Natural killer cell (primary cell): Measurements from ENCODE around the gene MGMT. TPM values are rescaled to one million over a fixed set of nuclear protein-coding genes. Genes with fewer than 3 reads are reported as not detected.

ENCODE experiments used
- ATAC-seq, 3 donors: fragments of 150-1000 bp in 2 of 3; fragments of 200-7000 bp in 1 of 3; cut with Tn5 transposase; 1 replicate in 1 of 3; 2 replicates in 2 of 3; pipeline ENCODE4 v1.10.0; 2021; ENCODE audit warnings: mild to moderate bottlenecking in 2 of 3, moderate library complexity in 2 of 3
- DNase-seq, 2 donors: peaks; one replicate each; pipeline versions ENCODE4 v3.0.0 to v3.0.0-alpha.2; 2013 to 2021; ENCODE audit warnings: mixed read lengths in 1 of 2
- H3K27ac ChIP-seq: one replicate; pipeline ENCODE4 v1.5.1; 2013; ENCODE audit warnings: mild to moderate bottlenecking, low read length
- H3K27me3 ChIP-seq: one replicate; pipeline ENCODE4 v1.6.1; 2013; ENCODE audit warnings: low read length; ENCODE audit not compliant: control insufficient read depth, insufficient read depth
- H3K36me3 ChIP-seq: one replicate; pipeline ENCODE4 v1.6.1; 2013; ENCODE audit warnings: low read length; ENCODE audit not compliant: control insufficient read depth, insufficient read depth
- H3K4me1 ChIP-seq: one replicate; pipeline ENCODE4 v1.6.1; 2013; ENCODE audit warnings: low read length; ENCODE audit not compliant: control insufficient read depth, insufficient read depth
- H3K4me3 ChIP-seq: one replicate; pipeline ENCODE4 v1.5.1; 2013; ENCODE audit warnings: low read length
- H3K9me3 ChIP-seq: one replicate; pipeline ENCODE4 v1.6.1; 2013; ENCODE audit warnings: low read length; ENCODE audit not compliant: control insufficient read depth, insufficient read depth
- H3K27ac Mint-ChIP-seq, 2 donors: one replicate each; pipeline ENCODE4 v1.8.0; 2022; ENCODE audit warnings: mild to moderate bottlenecking in 2 of 2, mixed read lengths in 2 of 2, moderate library complexity in 1 of 2
- H3K27me3 Mint-ChIP-seq, 2 donors: one replicate each; pipeline ENCODE4 v1.8.0; 2022; ENCODE audit warnings: low read depth in 2 of 2, mixed read lengths in 2 of 2
- H3K36me3 Mint-ChIP-seq: one replicate; pipeline ENCODE4 v1.8.0; 2022; ENCODE audit warnings: mixed read lengths
- H3K4me1 Mint-ChIP-seq, 2 donors: one replicate each; pipeline ENCODE4 v1.8.0; 2022; ENCODE audit warnings: mixed read lengths in 2 of 2
- H3K4me3 Mint-ChIP-seq: one replicate; pipeline ENCODE4 v1.8.0; 2022; ENCODE audit warnings: mild to moderate bottlenecking, moderate library complexity, mixed read lengths
- H3K9me3 Mint-ChIP-seq, 2 donors: one replicate each; pipeline ENCODE4 v1.8.0; 2022; ENCODE audit warnings: mixed read lengths in 2 of 2
- WGBS: methylation state at CpG from one replicate; pipeline ENCODE4 v1.1.7; 2013; ENCODE audit warnings: missing lambda C conversion rate; ENCODE audit not compliant: insufficient coverage; 5-methylcytosine and 5-hydroxymethylcytosine counted together
- intact Hi-C: fragments of 100-400 bp; cut with micrococcal nuclease; formaldehyde crosslinking; loops from one replicate; pipeline ENCODE4 v1.14.2; 2022
- total RNA-seq, 4 donors: library from RNA; stranded (reverse); fragments of 120-200 nt in 1 of 4; gene quantifications; one replicate each; pipeline versions ENCODE4 v1.2.3 to v1.2.4, GENCODE V29; 2013 to 2022
- TF ChIP-seq, protein P1 (sequence below): fragments of 200-600 bp; IDR thresholded peaks from one replicate; pipeline ENCODE4 v1.8.0; 2022; ENCODE audit warnings: antibody characterized with exemption

The MGMT gene
- total RNA-seq, 3 donors from 2014 or later (not counting 1 experiment from before 2014, with no cell fraction given), result 16.5 to 19.7 (median 18.8) TPM

DNA sequence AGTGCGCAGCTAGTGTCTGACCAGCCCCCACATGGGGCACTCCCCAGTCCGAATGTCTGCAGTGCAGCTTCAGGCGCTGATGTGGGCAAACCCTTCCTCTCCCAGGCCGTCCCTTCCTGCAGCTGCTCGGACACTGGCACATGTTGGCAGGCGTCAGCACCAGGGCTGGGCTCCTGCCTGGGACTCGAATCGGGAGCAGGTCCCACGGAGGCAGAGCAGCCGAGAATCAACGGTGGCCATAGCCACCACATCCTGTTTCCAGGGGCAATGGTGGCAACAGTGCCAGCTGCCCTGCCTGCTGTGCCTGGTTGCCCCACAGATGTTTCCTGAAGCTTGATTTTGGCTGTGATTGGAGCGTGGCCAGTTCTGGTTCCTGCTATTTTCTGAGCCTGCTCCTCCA lies 65.8 kb downstream of the MGMT start:
- ATAC-seq, result peak in 1 of 3 donors; percentile 56

DNA sequence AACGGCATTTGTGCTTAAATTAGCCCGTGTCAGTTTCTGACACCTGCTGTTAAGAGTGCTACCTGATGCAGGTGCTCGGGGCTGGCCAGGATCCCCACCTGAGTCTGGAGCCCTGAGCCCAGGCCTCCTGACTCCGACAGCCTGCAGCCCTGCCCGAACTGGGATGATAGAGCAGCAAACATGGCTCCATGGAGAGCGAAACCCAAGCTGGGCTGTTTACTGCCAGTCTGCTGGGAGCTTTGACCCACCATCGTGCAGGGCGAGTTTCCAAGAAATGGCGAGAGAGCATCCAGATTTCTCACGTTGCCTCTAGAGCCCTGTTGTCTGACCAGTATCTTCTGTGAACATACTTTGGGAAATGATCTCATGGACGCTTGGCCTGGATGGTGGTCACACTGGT lies 66.2 kb downstream of the MGMT start:
- H3K27me3 Mint-ChIP-seq, result no peaks in the 10 kb centered on the region
- Histone ChIP-seq H3K36me3 (no peaks in the 10 kb centered on the region), H3K27me3 (no peaks in the 10 kb centered on the region), H3K4me1 (peaks cover 15% of the 10 kb centered on the region), H3K4me3 (no peak overlapping the region), H3K9me3 (no peaks in the 10 kb centered on the region), H3K27ac (no peak overlapping the region)
- H3K27ac Mint-ChIP-seq, result no peak overlapping the region
- H3K4me1 Mint-ChIP-seq, result peaks cover 24 to 31% of the 10 kb centered on the region in 2 donors
- intact Hi-C loops, result no loop called here
- H3K9me3 Mint-ChIP-seq, result peaks cover 0 to under 1% of the 10 kb centered on the region in 2 donors
- no peak for DNase-seq
- peaks cover 8% of the 10 kb centered on the region for H3K36me3 Mint-ChIP-seq
- WGBS, result 66% methylated on average over 11 of the region's 11 CpGs
- H3K4me3 Mint-ChIP-seq, result peak overlapping the region; percentile 59
- TF ChIP-seq, protein P1, sequence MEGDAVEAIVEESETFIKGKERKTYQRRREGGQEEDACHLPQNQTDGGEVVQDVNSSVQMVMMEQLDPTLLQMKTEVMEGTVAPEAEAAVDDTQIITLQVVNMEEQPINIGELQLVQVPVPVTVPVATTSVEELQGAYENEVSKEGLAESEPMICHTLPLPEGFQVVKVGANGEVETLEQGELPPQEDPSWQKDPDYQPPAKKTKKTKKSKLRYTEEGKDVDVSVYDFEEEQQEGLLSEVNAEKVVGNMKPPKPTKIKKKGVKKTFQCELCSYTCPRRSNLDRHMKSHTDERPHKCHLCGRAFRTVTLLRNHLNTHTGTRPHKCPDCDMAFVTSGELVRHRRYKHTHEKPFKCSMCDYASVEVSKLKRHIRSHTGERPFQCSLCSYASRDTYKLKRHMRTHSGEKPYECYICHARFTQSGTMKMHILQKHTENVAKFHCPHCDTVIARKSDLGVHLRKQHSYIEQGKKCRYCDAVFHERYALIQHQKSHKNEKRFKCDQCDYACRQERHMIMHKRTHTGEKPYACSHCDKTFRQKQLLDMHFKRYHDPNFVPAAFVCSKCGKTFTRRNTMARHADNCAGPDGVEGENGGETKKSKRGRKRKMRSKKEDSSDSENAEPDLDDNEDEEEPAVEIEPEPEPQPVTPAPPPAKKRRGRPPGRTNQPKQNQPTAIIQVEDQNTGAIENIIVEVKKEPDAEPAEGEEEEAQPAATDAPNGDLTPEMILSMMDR, result no peak
- no peak for ATAC-seq

More for the DNA sequence above, 65.8 kb downstream of the MGMT start:
- Histone ChIP-seq H3K4me3 (no peak overlapping the region), H3K27me3 (no peaks in the 10 kb centered on the region), H3K27ac (no peak overlapping the region), H3K36me3 (no peaks in the 10 kb centered on the region), H3K9me3 (no peaks in the 10 kb centered on the region), H3K4me1 (peaks cover 15% of the 10 kb centered on the region)
- 17% methylated on average over 12 of the region's 12 CpGs for WGBS
- no peak for DNase-seq
- Mint-ChIP-seq H3K27me3 (no peaks in the 10 kb centered on the region), H3K27ac (no peak overlapping the region), H3K9me3 (peaks cover 0 to 3% of the 10 kb centered on the region in 2 donors), H3K4me3 (peak overlapping the region; percentile 59), H3K36me3 (peaks cover 8% of the 10 kb centered on the region), H3K4me1 (peaks cover 24 to 35% of the 10 kb centered on the region in 2 donors)
- intact Hi-C loops, result no loop called here
- TF ChIP-seq, protein P1, result no peak

DNA sequence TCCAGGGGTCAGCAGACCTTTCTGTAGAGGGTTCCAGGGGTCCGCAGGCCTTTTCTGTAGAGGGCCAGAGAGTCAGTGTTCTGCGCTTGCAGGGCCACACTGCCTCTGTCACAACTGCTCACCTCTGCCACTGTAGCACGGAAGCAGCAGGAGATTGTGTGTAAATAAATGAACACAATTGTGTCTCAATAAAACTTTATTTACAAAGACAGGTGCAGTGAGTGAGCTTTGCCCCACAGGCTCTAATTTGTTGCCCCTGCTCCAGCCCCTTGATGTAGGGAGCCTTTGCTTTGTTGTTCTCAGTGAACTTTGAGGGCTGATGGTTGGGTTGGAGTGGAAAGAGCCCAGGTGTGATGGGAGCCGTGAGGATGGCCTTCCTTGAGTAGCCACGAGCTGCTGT lies 67.8 kb downstream of the MGMT start:
- peaks cover 8% of the 10 kb centered on the region for H3K36me3 Mint-ChIP-seq
- no peak overlapping the region for H3K27ac Mint-ChIP-seq

More for the DNA sequence above, 67.8 kb downstream of the MGMT start:
- no peaks in the 10 kb centered on the region for H3K27me3 ChIP-seq
- DNase-seq (no peak), ATAC-seq (no peak)
- intact Hi-C loops, result no loop called here
- TF ChIP-seq, protein P1, result no peak
- peaks cover 15% of the 10 kb centered on the region for H3K4me1 ChIP-seq
- H3K27ac ChIP-seq, result no peak overlapping the region
- peaks cover 24 to 26% of the 10 kb centered on the region in 2 donors for H3K4me1 Mint-ChIP-seq
- H3K4me3 ChIP-seq, result no peak overlapping the region
- WGBS, result 94% methylated on average over 5 of the region's 5 CpGs
- no peaks in the 10 kb centered on the region for H3K36me3 ChIP-seq
- no peaks in the 10 kb centered on the region for H3K27me3 Mint-ChIP-seq
- no peaks in the 10 kb centered on the region for H3K9me3 ChIP-seq
- no peak overlapping the region for H3K4me3 Mint-ChIP-seq
- H3K9me3 Mint-ChIP-seq, result no peaks in the 10 kb centered on the region
